ENCODE results near the gene PTPRN2.
"Not testable (repeated sequence)": the region's sequence is repeated elsewhere in the genome, so short reads cannot be mapped to it uniquely, and the experiment has no call there.

Gene PTPRN2

DNA sequence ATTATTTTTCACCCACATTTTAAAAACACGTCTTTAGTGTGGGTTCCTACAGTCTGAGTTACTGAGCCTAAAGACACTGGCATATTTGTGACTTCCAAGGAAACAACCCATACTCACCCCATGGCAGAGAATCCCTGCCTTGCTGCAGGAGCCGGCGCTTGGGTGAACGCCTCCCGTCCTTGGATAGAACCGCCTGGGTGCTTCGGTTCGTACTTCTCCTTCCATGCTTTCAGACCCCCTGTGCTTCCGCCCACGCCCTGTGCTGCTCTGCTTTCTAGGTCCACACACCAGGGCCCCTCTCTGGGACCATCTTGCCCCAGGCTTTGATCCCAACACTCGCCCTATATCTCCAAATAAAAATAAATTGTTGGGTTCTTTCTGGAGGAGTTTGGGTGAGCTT is 125.8 kb downstream of the PTPRN2 start:
- TF ChIP-seq, protein P1, sequence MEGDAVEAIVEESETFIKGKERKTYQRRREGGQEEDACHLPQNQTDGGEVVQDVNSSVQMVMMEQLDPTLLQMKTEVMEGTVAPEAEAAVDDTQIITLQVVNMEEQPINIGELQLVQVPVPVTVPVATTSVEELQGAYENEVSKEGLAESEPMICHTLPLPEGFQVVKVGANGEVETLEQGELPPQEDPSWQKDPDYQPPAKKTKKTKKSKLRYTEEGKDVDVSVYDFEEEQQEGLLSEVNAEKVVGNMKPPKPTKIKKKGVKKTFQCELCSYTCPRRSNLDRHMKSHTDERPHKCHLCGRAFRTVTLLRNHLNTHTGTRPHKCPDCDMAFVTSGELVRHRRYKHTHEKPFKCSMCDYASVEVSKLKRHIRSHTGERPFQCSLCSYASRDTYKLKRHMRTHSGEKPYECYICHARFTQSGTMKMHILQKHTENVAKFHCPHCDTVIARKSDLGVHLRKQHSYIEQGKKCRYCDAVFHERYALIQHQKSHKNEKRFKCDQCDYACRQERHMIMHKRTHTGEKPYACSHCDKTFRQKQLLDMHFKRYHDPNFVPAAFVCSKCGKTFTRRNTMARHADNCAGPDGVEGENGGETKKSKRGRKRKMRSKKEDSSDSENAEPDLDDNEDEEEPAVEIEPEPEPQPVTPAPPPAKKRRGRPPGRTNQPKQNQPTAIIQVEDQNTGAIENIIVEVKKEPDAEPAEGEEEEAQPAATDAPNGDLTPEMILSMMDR (IDR thresholded peaks at IDR 0.05; ENCODE audit: control insufficient read depth, extremely low read depth, insufficient read depth) = no peak
- H3K4me3 ChIP-seq (ENCODE audit: low read depth, low read length) = no peak overlapping the region
- DNase-seq (ENCODE audit: low read depth) = no peak

DNA sequence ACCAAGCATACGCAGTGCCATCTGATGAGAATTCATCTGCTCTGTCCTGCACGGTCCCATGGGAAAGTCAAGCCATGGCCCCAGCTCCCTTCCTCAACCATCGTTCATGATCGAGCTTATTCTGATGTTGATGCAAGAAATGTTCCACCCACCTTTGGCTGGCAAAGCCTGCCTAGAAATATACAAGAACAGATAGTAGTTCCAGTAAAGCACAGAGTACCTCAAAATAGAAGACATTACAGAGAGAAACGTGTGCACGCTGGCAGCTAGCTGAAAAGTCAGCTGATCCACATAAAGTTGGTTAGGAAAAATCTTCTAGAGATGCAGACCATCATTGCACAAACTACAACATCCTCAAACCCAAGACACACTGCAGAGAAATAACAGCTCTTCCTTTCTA is 127.0 kb downstream of the PTPRN2 start:
- DNase-seq (ENCODE audit: low read depth) = no peak
- H3K4me3 ChIP-seq (ENCODE audit: low read depth, low read length) = no peak overlapping the region
- TF ChIP-seq, protein P1 (IDR thresholded peaks at IDR 0.05; ENCODE audit: control insufficient read depth, extremely low read depth, insufficient read depth) = no peak

DNA sequence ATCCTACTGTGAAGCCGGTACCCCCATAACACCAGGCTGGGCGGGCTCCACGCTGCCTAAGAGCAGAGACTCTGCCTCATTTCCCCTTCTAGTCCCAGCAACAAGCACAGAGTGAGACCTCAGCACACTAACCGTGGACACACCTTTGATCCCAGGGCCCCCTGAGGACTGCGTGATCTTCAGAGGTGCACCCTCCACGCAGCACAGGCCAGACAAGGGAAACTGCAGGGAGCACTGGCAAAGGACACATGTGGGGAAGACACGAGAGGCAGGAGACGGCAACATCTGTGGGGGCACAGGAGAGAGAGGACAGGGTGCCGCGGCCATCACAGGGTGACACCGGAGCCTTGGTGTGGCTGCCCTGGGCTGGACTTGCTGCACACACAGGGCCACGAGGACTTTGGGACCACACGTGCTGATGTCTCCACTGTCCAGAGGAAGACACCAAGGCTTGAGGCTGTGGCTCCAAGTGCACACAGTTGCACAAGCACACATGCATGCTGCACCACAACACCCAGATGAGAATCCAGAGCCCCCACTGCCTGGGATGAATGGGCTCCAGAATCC is 128.8 kb downstream of the PTPRN2 start:
- no peak for DNase-seq (ENCODE audit: low read depth)
- H3K4me3 ChIP-seq (ENCODE audit: low read depth, low read length) = no peak overlapping the region
- TF ChIP-seq, protein P1 (IDR thresholded peaks at IDR 0.05; ENCODE audit: control insufficient read depth, extremely low read depth, insufficient read depth) = no peak

DNA sequence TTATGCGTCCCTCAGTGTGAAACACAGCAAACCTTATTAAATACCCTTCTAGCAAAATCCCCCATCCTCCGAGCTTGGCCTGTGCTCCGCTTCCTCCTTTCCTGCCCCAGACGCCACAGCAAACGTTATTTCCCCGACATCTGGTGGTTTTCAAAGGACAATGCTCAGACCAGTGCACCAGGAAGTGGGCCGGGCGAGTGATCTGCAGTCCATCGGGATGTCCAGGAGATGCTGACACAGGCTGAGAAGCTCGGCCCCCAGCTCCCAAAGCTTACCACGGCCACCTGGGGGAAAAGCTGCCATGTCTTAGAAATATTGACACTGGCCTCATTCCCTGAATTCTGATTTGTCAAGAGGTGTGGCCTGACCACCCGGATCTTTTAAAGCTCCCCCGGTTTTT is 129.5 kb downstream of the PTPRN2 start:
- TF ChIP-seq, protein P1 (IDR thresholded peaks at IDR 0.05; ENCODE audit: control insufficient read depth, extremely low read depth, insufficient read depth) = no peak
- no peak overlapping the region for H3K4me3 ChIP-seq (ENCODE audit: low read depth, low read length)
- DNase-seq (ENCODE audit: low read depth) = no peak

DNA sequence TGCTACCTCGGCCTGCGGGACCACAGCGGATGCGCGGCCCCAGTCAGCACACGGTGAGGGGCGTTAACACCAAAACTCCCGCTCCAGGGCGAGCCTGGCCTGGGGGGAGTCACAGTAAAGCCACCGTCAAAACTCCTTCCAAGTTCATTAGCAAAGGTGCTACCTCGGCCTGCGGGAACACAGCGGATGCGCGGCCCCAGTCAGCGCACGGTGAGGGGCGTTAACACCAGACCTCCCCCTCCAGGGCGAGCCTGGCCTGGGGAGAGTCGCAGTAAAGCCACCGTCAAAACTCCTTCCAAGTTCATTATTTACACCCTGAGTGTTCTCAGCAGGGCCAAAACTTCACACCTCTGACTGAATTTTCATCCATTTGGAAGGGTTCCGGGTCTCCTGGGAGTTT is 130.0 kb downstream of the PTPRN2 start:
- not testable (repeated sequence) for DNase-seq (ENCODE audit: low read depth)

DNA sequence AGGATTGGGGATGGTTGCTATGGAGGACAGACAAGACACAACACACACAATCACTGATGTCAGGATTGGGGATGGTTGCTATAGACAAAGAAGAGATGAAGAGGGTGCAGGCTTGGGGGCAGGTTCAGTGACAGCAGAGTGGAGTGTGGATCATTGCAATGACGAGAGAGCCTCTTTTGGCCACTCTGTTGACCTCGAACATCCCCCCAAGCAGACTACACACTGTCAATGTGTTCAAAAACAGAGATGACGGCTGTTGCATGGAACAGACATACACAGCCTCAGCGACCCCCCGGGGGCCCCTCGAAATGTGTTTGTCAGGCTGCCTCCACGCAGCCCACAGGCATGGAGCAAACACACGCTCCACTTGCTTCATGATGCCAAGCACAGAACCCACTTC is 133.0 kb downstream of the PTPRN2 start:
- no peak overlapping the region for H3K4me3 ChIP-seq (ENCODE audit: low read depth, low read length)
- no peak for DNase-seq (ENCODE audit: low read depth)
- TF ChIP-seq, protein P1 (IDR thresholded peaks at IDR 0.05; ENCODE audit: control insufficient read depth, extremely low read depth, insufficient read depth) = no peak

More for the DNA sequence above, 130.0 kb downstream of the PTPRN2 start:
- not testable (repeated sequence) for H3K4me3 ChIP-seq (ENCODE audit: low read depth, low read length)

DNA sequence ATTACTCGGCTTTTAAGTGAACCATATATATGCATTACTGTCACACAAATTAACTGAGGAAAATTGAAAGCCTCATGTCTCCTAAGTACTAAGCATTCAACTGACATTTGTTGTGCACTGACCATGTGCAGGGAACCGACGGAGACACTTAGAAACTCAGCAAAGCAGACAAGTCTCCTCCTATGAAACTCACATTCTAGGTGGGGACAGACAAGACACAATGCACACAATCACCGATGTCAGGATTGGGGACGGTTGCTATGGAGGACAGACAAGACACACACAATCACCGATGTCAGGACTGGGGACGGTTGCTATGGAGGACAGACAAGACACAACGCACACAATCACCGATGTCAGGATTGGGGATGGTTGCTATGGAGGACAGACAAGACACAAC is 134.0 kb downstream of the PTPRN2 start:
- TF ChIP-seq, protein P1 (IDR thresholded peaks at IDR 0.05; ENCODE audit: control insufficient read depth, extremely low read depth, insufficient read depth) = no peak
- no peak for DNase-seq (ENCODE audit: low read depth)
- no peak overlapping the region for H3K4me3 ChIP-seq (ENCODE audit: low read depth, low read length)

Measured in LNCaP clone FGC (cell line).